DMS53 treated with DMSO at 0.1 percent for 48 hours (cell line): ENCODE measurements around the gene SRRM3.
"Not testable (repeated sequence)": the region's sequence is repeated elsewhere in the genome, so short reads cannot be mapped to it uniquely, and the experiment has no call there.

Source experiments
- DNase-seq: peaks from one replicate; lab custom pipeline; 2025; ENCODE audit not compliant: unreplicated experiment; lab: John Stamatoyannopoulos, UW

Gene SRRM3

DNA sequence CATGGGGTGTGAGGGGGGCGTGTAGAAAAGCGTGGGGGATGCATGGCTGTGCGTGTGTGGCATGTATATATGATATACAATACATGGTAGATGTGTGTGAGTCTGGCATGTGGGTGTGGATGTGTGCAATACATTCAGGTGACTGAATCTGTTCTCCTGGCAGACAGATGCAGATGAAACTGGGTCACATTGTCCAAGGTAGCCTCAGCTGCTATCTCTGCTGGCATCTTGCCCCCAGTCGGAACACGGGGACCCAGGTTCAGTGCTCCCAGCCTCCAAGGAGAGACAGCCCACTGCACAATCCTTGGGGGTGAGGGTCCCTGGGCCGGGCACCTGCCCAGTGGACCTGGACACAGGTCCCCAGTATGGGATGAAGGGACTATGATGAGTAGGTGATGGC lies 12.4 kb upstream of the SRRM3 start:
- DNase-seq: no peak

DNA sequence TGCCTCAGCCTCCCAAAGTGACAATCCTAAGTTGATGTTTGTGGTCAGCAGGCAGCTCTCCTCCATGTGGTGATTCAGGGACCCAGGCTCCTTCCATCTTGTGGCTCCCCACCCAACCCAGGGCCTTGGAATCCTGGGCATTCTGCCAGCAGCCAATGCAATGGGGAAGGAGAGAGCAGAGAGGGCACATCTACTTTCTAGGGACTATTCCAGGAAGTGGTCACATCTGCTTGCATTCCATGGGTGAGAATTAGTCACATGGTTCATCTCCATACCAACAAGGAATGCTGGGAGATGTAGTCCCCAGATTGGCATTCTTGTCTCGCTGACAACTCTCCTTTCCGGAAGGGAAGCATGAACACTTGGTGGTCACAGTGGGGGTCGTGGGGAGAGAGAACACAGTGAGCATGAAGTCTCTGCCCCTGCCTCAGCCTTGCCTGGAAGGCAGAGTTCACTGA lies 9.9 kb upstream of the SRRM3 start:
- DNase-seq: peak; percentile 32

DNA sequence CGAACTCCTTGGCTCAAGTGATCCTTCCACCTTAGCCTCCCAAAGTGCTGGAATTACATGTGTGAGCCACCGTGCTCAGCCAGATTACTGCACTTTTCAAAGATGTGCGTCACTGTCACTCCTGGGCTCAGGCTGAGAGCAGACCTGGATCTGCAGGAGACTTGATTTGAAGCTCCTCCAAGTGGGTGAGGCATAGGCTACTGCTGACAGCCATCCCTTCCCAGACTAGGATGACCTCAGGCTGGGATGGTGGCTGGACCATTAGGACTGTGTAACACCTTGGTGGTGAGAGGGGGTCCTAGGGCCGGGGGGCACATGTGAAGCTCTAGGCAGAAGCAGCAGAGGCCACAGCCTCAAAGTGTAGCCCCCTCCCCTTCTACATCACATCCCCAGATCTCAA lies 8.2 kb upstream of the SRRM3 start:
- DNase-seq: no peak

DNA sequence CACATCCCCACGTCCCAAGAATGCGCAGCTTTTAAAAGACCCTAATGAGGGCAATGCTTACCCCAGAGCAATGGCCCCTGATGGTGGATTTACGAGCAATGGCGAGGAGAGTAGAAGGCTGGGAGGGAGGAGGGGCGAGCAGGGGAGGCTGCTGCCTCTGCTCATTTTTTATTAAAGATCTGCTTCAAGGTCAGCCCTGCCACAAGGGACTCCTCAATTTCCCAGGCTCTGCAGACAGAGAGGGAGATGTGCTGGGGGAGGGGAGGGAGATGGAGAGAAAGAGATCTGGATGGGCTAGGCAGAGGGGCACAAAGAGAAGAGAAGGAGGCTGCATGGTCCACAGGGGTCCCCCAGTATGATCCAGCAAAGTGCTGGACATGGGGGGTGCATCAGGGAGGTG lies 7.8 kb upstream of the SRRM3 start:
- DNase-seq: no peak

DNA sequence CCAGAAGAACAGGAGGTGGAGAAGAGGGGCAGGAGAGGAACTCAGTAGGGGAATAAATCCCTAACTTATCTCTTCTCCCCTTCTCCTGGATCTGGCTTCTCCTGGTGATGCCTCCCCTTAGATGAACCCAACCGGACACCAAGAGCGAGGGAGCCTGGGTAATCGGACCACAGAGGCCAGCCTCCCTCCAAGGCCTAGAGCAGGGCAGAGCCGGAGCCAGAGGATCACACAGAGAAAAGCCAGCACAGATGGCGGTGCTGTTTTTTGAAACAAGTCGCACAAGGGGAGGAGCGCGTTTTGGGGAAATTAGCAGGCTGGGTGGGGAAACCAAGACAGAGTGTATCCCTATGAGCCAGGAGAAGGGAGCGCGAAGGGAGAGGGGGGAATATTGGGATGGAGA lies 4.9 kb upstream of the SRRM3 start:
- no peak for DNase-seq

DNA sequence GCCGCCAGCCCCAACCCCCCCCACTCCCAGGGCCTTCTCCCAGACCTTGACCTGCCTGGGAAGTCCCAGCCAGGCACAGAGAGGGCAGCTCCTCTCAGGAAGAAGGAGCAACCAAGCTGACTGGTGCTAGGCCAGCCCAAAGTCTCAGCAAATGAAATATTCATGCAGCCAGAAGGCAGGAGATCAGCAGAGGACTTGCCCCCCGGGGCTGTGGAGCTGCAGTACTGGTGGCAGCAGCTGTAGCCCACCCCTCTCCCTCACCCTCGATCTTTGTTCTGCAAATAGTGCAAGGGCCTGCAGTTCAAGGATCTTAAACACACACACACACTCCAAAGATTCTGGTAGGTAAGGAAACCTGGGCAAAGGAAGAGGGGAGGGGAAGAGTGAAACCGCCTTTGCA lies 3.5 kb upstream of the SRRM3 start:
- DNase-seq: no peak

DNA sequence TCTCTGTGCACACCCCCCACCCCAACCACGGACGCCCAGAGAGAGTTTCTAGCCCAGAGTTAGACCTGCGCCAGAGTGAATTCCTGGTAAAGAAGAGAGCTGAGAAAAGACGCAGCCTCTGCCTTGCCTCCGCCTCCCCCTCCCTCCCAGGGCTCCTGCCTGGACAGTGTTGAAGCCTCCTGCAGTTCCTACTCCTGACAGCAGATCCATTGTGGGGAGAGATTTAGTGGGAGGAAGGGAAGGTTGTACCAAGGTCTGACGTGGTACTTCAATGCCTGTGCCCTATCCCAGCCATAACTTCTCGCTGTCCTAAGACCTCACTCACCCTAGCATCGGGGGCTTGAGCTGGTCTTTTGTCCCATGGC lies 952 bp downstream of the SRRM3 start:
- DNase-seq: no peak

DNA sequence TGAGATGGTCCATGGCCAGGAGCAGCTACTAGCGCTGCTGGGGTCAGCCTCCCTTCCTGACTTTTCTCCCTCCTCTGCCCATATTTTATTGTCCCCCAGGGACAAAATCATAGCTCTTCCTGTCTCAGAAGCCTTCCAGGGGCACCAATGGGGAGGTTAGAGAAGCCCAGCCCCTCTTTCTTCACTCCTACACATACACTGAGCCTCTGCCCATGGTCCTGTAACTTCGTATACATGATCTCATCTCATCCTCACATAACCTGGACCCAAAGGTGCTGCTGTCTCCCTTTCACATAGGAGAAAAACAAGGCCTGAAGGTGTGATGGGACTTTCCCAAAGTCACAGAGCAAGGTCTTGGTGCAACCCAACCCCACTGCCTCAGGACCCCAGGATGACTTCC lies 2.5 kb downstream of the SRRM3 start:
- DNase-seq: no peak

DNA sequence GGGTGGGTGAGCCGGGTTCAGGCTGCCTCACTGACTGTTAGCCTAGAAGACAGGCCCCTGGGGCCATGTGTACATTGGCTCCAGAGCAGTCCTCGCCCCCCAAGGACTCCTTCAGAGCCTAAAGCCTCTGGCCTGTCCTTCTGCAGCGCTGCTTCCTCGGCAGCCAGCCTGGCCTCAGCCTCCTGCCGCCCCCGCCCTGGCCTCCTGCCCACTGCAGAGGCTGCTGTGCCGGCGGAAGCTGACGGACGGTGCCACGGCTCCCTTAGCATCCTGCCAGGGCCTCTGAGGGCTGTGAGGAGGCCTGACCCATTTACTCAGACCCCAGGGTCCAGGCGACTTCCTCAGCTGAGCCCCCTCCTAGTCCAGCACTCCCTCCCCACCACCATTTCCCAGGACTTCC lies 4.9 kb downstream of the SRRM3 start:
- DNase-seq: no peak

DNA sequence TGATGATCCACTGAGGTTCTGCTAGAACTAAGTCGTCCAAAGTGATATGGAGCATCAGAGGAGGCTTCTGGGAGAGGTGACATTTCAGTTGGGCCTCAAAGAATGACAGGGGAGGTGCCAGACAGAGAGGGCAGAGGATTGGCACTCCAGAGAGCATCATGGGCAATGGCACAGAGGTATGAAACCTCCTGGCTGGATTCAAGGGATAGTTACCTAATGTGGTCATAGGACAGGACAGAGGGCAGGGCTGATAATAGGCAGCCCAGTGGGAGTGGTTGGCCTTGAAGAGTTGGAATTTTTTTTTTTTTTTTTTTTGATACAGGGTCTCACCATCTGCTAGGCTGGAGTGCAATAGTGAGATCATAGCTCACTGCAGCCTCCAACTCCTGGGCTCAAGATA lies 7.6 kb downstream of the SRRM3 start:
- DNase-seq: no peak

DNA sequence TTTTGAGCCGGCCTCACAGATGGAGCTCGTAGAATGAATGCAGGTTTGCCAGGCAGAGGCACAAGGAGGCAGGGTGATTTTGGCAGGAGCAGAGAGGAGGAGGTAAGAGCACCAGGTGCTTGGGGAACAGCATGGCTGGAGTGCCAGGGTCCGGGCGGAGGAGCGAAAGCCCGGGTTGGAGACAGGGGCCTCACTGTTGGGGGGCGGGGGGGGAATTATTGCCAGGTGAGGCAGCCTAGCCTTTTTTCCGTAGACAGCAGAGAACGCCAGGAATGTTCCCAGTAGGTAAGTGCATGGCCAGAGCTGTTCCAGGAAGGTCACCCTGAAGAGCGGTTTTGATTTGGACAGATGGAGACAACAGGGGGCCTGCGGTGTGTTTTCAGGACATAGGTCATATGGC lies 9.5 kb downstream of the SRRM3 start:
- DNase-seq: no peak

DNA sequence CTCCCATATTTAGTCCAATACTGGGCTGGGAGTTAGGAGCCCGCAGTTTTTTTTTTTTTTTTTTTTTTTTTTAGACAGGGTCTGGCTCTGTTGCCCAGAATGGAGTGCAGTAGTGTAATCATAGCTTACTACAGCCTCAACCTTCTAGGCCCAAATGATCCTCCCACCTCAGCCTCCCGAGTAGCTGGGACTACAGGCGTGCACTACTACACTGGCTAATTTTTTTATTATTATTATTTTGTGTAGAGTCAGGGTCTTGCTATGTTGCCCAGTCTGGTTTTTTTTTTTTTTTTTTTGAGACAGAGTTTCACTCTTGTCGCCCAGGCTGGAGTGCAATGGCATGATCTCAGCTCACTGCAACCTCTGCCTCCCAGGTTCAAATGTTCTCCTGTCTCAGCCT lies 13.7 kb downstream of the SRRM3 start:
- not testable (repeated sequence) for DNase-seq

DNA sequence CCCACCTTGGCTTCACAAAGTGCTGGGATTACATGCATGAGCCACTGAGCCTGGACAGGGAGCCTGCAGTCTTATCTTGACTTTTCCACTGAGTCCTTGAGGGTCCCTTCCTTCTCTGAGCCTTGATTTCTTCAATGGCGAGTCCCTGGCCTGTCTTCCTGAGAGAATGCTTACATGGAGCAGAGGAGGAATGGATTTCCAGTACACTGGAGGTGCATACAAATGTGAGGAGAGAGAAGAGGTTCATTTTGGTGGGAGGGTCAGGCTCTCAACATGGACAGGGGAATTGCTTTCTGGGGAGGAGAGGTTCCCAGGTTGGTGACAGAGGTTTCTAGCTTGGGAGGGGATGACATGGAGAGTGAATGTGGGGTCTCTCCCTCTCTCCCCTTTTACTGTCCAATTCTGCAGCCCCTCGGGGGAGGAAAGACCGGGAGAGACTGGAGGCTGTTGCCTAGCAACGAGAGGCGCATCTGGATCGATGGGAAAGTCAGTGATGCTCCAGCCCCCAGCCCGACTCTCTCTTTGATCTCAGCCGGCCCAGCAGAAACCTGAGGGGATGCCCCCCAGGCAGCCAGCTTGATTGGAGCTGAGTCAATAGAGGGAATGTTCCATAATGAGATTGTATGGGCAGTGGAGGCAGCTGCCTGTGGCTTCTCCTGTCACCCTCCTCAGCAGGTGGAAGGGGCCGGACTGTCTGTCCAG lies 14.8 kb downstream of the SRRM3 start:
- no peak for DNase-seq

DNA sequence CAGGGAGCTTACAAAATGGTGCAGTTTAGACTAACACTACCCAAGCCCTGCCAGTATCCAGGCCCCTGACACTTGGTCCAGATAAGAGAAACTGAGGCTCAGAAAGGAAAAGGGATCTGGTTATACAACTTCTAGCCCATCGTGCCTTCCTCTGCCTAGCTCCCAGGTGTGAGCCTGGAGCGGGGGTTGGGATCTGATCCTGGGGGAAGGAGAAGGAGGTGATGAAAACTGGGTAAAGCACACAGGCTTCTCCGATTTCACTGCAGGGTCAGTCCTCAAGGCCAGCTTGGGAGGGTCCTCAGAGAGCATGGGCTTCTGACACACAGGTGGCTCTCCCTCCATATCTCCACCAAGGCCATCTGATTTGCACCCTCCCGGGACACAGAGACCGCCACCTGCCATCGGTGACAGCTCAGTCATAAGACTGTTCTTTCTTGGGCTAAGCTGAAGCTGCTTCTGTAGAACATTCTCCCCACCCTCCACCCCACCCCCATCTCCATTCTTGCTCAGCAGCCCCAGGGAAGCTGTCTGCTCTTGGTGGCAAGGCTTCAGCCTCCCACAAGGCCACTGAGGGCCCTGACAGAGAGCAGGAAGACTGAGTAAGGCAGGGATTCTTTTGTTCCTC lies 16.4 kb downstream of the SRRM3 start:
- no peak for DNase-seq

DNA sequence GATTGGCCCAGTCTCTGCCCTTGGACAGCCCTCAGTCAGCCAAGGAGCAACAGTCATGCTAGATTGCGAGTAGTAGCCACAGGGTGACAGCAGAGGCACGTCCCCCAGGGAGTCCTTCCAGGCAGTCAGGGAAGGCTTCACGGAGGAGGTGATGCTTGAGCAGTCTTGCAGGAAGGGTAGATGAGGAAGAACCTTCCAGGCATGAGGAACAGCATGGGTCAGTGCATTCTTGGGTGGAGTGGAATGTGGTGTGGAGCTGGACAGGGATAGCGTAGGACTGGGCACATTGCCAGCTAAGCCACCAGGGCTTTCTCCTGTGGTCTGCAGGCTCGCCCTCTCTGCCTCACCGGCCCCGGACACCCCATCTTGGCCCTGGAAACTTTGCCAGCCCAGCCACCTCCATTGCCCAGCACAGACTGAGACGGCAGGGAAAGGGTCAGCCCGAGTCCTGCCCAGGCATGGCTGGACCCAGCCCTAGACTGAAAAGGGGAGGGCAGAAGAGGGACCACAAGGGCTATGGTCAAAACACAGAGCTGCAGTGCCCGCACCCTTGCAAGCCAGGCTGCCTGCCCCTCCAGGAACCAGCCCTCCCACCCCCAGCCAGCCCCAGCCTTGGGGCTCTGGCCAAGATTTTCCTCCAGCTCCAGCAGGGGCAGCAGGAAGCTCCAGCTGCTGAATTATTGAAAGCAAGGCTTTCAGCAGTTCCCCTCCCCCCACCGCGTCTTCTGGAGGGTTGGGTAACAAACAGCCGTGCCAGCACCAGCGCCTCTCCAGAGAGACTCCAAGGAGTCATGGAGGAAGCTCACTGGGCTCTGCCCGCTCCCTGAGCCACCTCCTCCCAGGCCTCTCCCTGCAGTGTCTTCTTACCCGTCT lies 18.7 kb downstream of the SRRM3 start:
- no peak for DNase-seq

DNA sequence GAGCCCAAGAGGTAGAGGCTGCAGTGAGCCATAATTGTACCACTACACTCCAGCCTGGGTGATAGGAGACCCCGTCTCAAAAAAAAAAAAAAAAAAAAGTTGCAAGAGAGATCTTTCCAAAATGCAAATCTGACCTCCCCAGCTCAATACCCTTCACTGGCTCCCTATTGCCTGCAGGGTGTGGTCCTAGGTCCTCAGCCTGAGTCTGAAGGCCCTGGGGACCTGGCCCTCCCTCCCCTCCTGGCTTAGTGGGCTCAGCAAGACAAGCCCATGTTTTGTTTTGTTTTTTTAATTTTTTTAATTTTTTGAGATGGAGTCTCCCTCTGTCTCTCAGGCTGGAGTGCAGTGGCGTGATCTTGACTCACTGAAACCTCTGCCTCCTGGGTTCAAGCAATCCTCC lies 20.6 kb downstream of the SRRM3 start:
- no peak for DNase-seq

DNA sequence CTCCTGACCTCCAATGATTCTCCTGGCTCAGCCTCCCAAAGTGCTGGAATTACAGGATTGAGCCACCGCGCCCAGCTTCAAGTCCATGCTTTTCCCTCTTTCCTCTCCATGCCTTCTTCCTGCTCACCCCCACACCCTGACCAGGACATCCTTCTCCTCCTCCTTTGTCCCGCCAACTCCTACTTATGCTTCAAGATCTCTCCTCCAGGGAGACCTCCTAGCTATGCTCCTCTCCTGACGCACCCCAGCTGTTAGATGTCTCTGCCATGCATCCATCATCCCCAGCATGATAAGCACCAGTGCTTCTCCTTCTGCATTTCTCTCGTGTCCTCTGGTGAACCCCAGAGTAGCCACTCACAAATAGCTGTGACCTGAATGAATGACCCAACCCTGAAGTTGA lies 21.1 kb downstream of the SRRM3 start:
- no peak for DNase-seq

DNA sequence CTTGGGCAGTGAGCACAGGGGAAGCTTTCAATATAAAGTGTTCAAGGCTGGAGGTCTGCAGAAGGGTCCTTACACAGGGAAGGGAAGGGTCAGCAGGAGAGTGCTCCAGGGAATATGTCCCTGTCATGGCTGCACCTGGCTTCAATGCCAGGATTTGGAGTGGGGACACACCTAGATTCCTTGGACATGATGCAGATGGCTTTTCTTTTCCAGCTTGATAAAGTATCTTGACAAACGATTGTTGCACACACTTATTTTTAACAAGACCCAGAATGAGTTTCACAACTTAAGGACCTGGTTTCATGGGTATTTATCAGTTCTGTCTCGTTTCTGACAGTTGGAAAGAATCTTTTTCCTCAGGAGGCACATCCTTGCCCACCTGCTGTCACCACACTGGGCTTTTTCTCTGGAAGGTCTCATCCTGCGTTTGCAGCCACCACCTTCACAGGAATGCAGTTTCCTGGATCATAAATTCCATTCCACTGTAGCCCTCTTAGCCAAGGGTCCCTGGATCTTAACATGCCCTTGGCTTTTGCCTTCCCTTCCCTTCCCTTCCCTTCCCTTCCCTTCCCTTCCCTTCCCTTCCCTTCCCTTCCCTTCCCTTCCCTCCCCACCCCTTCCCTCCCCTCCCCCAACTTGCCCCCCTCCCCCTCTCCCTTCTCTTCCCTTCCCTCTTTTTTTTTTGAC lies 21.7 kb downstream of the SRRM3 start:
- DNase-seq: no peak

DNA sequence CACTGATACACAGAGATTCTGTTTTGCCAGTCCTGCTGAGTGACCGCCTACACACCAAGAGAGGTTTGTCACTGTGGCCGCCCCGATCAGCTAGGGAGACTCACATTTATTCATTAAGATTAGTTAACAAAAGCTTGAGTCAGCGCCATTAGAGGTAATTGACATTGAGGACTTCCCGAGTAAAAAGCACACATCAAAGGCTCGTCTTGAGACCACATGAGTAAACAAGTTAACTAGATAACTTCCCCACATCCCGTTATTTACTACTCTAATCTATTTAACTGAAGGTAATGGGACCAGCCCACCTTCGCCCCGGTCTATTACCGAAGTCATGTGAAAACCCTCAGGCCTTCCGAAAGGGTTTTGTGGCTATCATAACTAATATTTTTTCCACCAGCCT lies 23.0 kb downstream of the SRRM3 start:
- no peak for DNase-seq

DNA sequence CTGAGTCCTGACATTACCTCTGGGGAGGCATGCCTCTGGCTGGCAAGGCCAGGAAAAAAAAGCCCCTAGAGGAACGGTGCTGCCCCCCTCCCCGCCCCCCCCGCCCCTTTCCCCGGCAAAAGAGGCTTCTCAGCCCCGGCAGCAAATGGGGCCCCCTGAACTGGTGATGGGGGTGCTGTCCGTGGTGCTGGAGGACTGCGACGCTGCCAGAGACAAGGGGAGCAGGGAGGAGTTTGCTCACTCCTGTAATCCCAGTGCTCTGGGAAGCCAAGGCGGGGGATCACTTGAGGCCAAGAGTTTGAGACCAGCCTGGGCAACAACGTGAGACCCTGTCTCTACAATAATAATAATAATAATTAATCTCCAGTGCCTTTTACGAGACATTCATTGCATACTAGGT lies 23.7 kb downstream of the SRRM3 start:
- no peak for DNase-seq

DNA sequence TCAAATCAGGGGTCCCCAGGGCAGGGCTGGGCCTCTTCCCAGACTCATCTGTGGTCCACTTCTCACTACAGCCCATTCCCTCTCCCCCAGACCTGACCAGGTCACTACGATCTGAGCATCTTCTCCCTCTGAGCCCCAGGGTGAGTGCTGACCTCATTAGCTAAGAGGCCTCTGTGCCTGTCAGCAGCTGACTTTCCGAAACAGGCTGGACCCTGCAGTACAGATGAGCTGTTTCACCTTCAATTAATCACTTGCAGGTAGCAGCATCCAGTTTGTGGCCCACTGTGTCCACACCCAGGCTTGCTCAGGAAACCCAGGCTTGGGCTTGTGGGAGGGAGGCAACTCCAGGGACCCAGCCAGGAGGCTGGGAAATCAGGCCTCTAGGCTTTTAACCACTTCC lies 24.3 kb downstream of the SRRM3 start:
- DNase-seq: no peak
